ENCODE results near the gene SLC7A1.

- no peak for TF ChIP-seq CTCF (IDR thresholded peaks at IDR 0.05)
- TF ChIP-seq POLR2A (IDR thresholded peaks at IDR 0.05), result no peak
- no peak for TF ChIP-seq POLR2AphosphoS5 (IDR thresholded peaks at IDR 0.05)
Measured at GRCh38 chr13:29564818-29565217, 30.7 kb downstream of the SLC7A1 start.

Data from breast epithelium (tissue), 3 donors.